Suprapubic skin (tissue), 4 donors: ENCODE data around the gene BROX. TPM values are rescaled to one million over a fixed set of nuclear protein-coding genes. Genes with fewer than 3 reads are reported as not detected.

ENCODE experiments used
- DNase-seq, 2 donors: peaks; one replicate each; pipeline ENCODE4 v3.0.0-alpha.2; 2019; ENCODE audit warnings: low spot score in 2 of 2
- H3K27ac ChIP-seq: fragments of 200-600 bp; sonication (generic); one replicate; pipeline ENCODE4 v1.5.1; 2019
- H3K27me3 ChIP-seq: fragments of 200-600 bp; sonication (generic); one replicate; pipeline ENCODE4 v1.5.1; 2019
- H3K36me3 ChIP-seq: fragments of 200-600 bp; sonication (generic); one replicate; pipeline ENCODE4 v1.5.1; 2019
- H3K4me1 ChIP-seq: fragments of 200-600 bp; sonication (generic); one replicate; pipeline ENCODE4 v1.5.1; 2019
- H3K4me3 ChIP-seq: fragments of 200-600 bp; sonication (generic); one replicate; pipeline ENCODE4 v1.5.1; 2019; ENCODE audit warnings: mild to moderate bottlenecking
- H3K9me3 ChIP-seq: fragments of 200-600 bp; sonication (generic); one replicate; pipeline ENCODE4 v1.5.1; 2019
- EP300 ChIP-seq: sonication (generic); formaldehyde crosslinking; IDR thresholded peaks from one replicate; pipeline ENCODE4 v1.6.1; 2017; ENCODE audit warnings: antibody characterized with exemption
- POLR2A ChIP-seq, 2 donors: fragments of 450-650 bp; IDR thresholded peaks; one replicate each; pipeline ENCODE4 v1.6.1; 2017; ENCODE audit warnings: antibody characterized with exemption in 2 of 2, mild to moderate bottlenecking in 2 of 2, moderate library complexity in 2 of 2
- POLR2AphosphoS5 ChIP-seq, 3 donors: sonication (generic); formaldehyde crosslinking; IDR thresholded peaks; one replicate each; pipeline ENCODE4 v1.6.1; 2017; ENCODE audit warnings: antibody characterized with exemption in 3 of 3
- WGBS: methylation state at CpG from one replicate; pipeline ENCODE4 v1.1.5; 2018; 5-methylcytosine and 5-hydroxymethylcytosine counted together
- total RNA-seq, 4 donors: library from RNA; depleted of rRNA; stranded (reverse); fragments of >200 nt; gene quantifications; one replicate each; pipeline ENCODE4 v1.1.0, GENCODE V29; 2016
- TF ChIP-seq, protein P1 (sequence below), 2 donors: fragments of 200-600 bp in 1 of 2; fragments of 450-650 bp in 1 of 2; sonication (generic) in 1 of 2; IDR thresholded peaks; one replicate each; pipeline ENCODE4 v1.5.1; 2016 to 2019; ENCODE audit warnings: antibody characterized with exemption in 2 of 2, mild to moderate bottlenecking in 1 of 2, moderate library complexity in 1 of 2

The BROX gene
- total RNA-seq, 4 donors from 2014 or later: 41.8 to 57.8 (median 53.8) TPM

- 95% methylated on average over 4 of the region's 4 CpGs for WGBS
Observed at GRCh38 chr1:222781251-222781650, 68.9 kb downstream of the BROX start.

DNA sequence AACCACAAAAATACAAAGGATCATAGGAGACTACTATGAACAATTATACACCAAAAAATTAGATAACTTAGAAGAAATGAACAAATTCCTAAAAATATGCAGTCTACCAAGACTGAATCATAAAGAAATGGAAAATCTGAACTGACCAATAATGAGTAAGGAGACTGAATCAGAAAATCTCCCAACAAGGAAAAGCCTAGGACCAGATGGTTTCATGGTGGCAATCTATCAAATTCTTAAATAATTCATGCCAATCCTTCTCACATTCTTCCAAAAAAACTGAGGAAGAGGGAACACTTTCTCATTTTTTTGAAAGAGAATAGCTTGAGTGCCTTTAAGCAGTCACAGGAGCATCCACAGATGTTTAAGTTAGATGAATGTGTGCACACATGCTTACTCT is 70.7 kb downstream of the BROX start:
- no peak for DNase-seq
- H3K9me3 ChIP-seq: no peaks in the 10 kb centered on the region
- H3K36me3 ChIP-seq: no peaks in the 10 kb centered on the region
- TF ChIP-seq POLR2AphosphoS5 (IDR thresholded peaks at IDR 0.05): no peak
- TF ChIP-seq, protein P1, sequence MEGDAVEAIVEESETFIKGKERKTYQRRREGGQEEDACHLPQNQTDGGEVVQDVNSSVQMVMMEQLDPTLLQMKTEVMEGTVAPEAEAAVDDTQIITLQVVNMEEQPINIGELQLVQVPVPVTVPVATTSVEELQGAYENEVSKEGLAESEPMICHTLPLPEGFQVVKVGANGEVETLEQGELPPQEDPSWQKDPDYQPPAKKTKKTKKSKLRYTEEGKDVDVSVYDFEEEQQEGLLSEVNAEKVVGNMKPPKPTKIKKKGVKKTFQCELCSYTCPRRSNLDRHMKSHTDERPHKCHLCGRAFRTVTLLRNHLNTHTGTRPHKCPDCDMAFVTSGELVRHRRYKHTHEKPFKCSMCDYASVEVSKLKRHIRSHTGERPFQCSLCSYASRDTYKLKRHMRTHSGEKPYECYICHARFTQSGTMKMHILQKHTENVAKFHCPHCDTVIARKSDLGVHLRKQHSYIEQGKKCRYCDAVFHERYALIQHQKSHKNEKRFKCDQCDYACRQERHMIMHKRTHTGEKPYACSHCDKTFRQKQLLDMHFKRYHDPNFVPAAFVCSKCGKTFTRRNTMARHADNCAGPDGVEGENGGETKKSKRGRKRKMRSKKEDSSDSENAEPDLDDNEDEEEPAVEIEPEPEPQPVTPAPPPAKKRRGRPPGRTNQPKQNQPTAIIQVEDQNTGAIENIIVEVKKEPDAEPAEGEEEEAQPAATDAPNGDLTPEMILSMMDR (IDR thresholded peaks at IDR 0.05): no peak
- peaks cover 20% of the 10 kb centered on the region for H3K4me1 ChIP-seq
- no peak overlapping the region for H3K4me3 ChIP-seq
- no peaks in the 10 kb centered on the region for H3K27me3 ChIP-seq
- H3K27ac ChIP-seq: no peak overlapping the region

More at GRCh38 chr1:222781251-222781650, 68.9 kb downstream of the BROX start:
- Histone ChIP-seq H3K36me3 (no peaks in the 10 kb centered on the region), H3K4me3 (no peak overlapping the region), H3K27me3 (no peaks in the 10 kb centered on the region), H3K9me3 (no peaks in the 10 kb centered on the region), H3K27ac (no peak overlapping the region), H3K4me1 (peaks cover 17% of the 10 kb centered on the region)
- TF ChIP-seq POLR2A (IDR thresholded peaks at IDR 0.05) (no peak), POLR2AphosphoS5 (IDR thresholded peaks at IDR 0.05) (no peak), EP300 (no peak)
- TF ChIP-seq, protein P1 (IDR thresholded peaks at IDR 0.05): no peak
- DNase-seq: no peak

- H3K27me3 ChIP-seq: no peaks in the 10 kb centered on the region
- H3K4me3 ChIP-seq: no peak overlapping the region
- 32% methylated on average over 3 of the region's 3 CpGs for WGBS
- H3K4me1 ChIP-seq: peaks cover 20% of the 10 kb centered on the region
- H3K27ac ChIP-seq: no peak overlapping the region
- H3K36me3 ChIP-seq: no peaks in the 10 kb centered on the region
- DNase-seq: no peak
- no peaks in the 10 kb centered on the region for H3K9me3 ChIP-seq
- TF ChIP-seq POLR2AphosphoS5 (IDR thresholded peaks at IDR 0.05) (no peak), EP300 (no peak), POLR2A (IDR thresholded peaks at IDR 0.05) (no peak)
- TF ChIP-seq, protein P1 (IDR thresholded peaks at IDR 0.05): no peak
Observed at GRCh38 chr1:222784371-222784770, 72.0 kb downstream of the BROX start.

Other genes starting within 250 kb of the BROX start
- under 1 TPM in 1 of 4 donors, not detected in 3; 0.32 TPM for gene HHIPL2, start 164.5 kb upstream of the BROX start, total RNA-seq
- gene TAF1A, start 122.6 kb upstream of the BROX start, total RNA-seq: 1 to 10 TPM; 1.3 to 3.9 (median 2.5) TPM
- 10 to 100 TPM; 29.9 to 62.3 (median 46.1) TPM for gene MIA3, start 94.5 kb upstream of the BROX start, total RNA-seq
- 10 to 100 TPM; 27.1 to 31.3 (median 29.1) TPM for gene AIDA, start 73 bp upstream of the BROX start, total RNA-seq
- 1 to 10 TPM in 1 of 4 donors, not detected in 3; 2.0 TPM for gene FAM177B, start 24.6 kb downstream of the BROX start, total RNA-seq
- gene DISP1, start 102.5 kb downstream of the BROX start, total RNA-seq: 10 to 100 TPM in 2 of 4 donors, 1 to 10 TPM in 2; 8.3 to 20.9 (median 14.9) TPM